ENCODE measurements around the gene IFT22. TPM values are rescaled to one million over a fixed set of nuclear protein-coding genes. Genes with fewer than 3 reads are reported as not detected.
"Not testable (repeated sequence)": the region's sequence is repeated elsewhere in the genome, so short reads cannot be mapped to it uniquely, and the experiment has no call there.

Gene IFT22
- polyA plus RNA-seq, 1 of the 3 experiments (the other 2 are of a cell fraction): 66.7 TPM

- no peak for TF ChIP-seq NFIC (IDR thresholded peaks at IDR 0.05; ENCODE audit: borderline replicate concordance)
- TF ChIP-seq SMC3 (IDR thresholded peaks at IDR 0.05; ENCODE audit: low read depth, low read length): no peak
- TF ChIP-seq, protein P1, sequence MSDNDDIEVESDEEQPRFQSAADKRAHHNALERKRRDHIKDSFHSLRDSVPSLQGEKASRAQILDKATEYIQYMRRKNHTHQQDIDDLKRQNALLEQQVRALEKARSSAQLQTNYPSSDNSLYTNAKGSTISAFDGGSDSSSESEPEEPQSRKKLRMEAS (IDR thresholded peaks at IDR 0.05; ENCODE audit: low read depth): no peak
- TF ChIP-seq PBX3 (IDR thresholded peaks at IDR 0.05): no peak
Observed at GRCh38 chr7:101285171-101285570, 36.4 kb downstream of the IFT22 start (continued).

DNA sequence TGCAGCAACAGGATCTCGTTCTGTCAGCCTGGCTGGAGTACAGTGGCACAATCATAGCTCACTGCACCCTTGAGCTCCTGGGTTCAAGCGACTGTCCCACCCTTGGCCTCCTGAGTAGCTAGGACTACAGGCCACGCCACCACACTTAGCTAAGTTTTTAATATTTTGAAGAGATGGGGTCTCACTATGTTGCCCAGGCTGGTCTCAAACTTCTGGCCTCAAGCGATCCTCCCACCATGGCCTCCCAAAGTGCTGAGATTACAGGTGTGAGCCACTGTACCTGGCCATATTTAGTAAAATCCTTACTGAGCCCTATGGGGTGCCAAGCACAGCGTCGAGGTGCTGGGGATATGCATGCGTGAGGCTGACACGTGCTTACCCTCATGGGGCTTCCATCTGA lies 40.7 kb downstream of the IFT22 start:
- POLR2A ChIA-PET; H3K9me2 ChIP-seq; H3K9ac ChIP-seq; H3F3A ChIP-seq (replicated peaks; ENCODE audit: insufficient read depth); H3K9me3 ChIP-seq; H2AFZ ChIP-seq (ENCODE audit: low read depth); H3K4me3 ChIP-seq (ENCODE audit: low read depth in 2 of 2, low read length in 1 of 2); H3K79me2 ChIP-seq (ENCODE audit: insufficient read depth); H3K4me2 ChIP-seq; H3K27ac ChIP-seq (ENCODE audit: low read depth in 2 of 2, low read length in 1 of 2); H3K36me3 ChIP-seq (replicated peaks in 1 of 2; ENCODE audit: control insufficient read depth in 1 of 2, insufficient read depth in 2 of 2, low read length in 1 of 2); H4K20me1 ChIP-seq (ENCODE audit: insufficient read depth); H3K4me1 ChIP-seq (ENCODE audit: control insufficient read depth in 1 of 2, insufficient read depth in 2 of 2, low read depth in 1 of 2, low read length in 1 of 2); DNase-seq: not testable (repeated sequence)
- WGBS (ENCODE audit: low lambda C conversion rate): 73% methylated on average over 8 of the region's 8 CpGs
- peaks cover 26% of the 10 kb centered on the region for H3K27me3 ChIP-seq (ENCODE audit: insufficient read depth)
- CTCF ChIA-PET: interaction anchor here (1.0 to 4.9 kb wide), 9 partner anchors 11 to 159 kb away, joined by 3 to 68 read pairs (median 30); partner anchors contain the start of gene CLDN15

GRCh38 chr7:101278461-101279292 lies 42.9 kb downstream of the IFT22 start:
- DNase-seq: no peak
- TF ChIP-seq GATA2 (CRISPR knock-in tag; IDR thresholded peaks at IDR 0.05) (no peak), EZH2phosphoT487 (IDR thresholded peaks at IDR 0.05; ENCODE audit: borderline replicate concordance, low read depth) (no peak), RFX5 (IDR thresholded peaks at IDR 0.05; ENCODE audit: low read length) (no peak), TCF12 (IDR thresholded peaks at IDR 0.05) (no peak), NRF1 (IDR thresholded peaks at IDR 0.05; ENCODE audit: low read depth, low read length) (no peak), TEAD4 (IDR thresholded peaks at IDR 0.05; ENCODE audit: borderline replicate concordance, insufficient read depth) (no peak), SIN3A (IDR thresholded peaks at IDR 0.05; ENCODE audit: borderline replicate concordance, low read depth, low read length) (no peak), RAD21 (IDR thresholded peaks at IDR 0.05; ENCODE audit: low read length) (no peak), SMC3 (IDR thresholded peaks at IDR 0.05; ENCODE audit: low read depth, low read length) (no peak), ELF1 (IDR thresholded peaks at IDR 0.05) (no peak), CHD2 (IDR thresholded peaks at IDR 0.05; ENCODE audit: low read length, partially characterized antibody) (no peak), ZBTB33 (IDR thresholded peaks at IDR 0.05; ENCODE audit: borderline replicate concordance, low read depth) (no peak), TAF1 (IDR thresholded peaks at IDR 0.05; ENCODE audit: borderline replicate concordance, low read depth, low read length) (no peak), NFIC (IDR thresholded peaks at IDR 0.05; ENCODE audit: borderline replicate concordance) (no peak)
- TF ChIP-seq, protein P2, sequence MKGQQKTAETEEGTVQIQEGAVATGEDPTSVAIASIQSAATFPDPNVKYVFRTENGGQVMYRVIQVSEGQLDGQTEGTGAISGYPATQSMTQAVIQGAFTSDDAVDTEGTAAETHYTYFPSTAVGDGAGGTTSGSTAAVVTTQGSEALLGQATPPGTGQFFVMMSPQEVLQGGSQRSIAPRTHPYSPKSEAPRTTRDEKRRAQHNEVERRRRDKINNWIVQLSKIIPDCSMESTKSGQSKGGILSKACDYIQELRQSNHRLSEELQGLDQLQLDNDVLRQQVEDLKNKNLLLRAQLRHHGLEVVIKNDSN (IDR thresholded peaks at IDR 0.05; ENCODE audit: borderline replicate concordance, low read depth): no peak
- TF ChIP-seq, protein P3, sequence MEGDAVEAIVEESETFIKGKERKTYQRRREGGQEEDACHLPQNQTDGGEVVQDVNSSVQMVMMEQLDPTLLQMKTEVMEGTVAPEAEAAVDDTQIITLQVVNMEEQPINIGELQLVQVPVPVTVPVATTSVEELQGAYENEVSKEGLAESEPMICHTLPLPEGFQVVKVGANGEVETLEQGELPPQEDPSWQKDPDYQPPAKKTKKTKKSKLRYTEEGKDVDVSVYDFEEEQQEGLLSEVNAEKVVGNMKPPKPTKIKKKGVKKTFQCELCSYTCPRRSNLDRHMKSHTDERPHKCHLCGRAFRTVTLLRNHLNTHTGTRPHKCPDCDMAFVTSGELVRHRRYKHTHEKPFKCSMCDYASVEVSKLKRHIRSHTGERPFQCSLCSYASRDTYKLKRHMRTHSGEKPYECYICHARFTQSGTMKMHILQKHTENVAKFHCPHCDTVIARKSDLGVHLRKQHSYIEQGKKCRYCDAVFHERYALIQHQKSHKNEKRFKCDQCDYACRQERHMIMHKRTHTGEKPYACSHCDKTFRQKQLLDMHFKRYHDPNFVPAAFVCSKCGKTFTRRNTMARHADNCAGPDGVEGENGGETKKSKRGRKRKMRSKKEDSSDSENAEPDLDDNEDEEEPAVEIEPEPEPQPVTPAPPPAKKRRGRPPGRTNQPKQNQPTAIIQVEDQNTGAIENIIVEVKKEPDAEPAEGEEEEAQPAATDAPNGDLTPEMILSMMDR (IDR thresholded peaks at IDR 0.05): no peak
- TF ChIP-seq, protein P1 (IDR thresholded peaks at IDR 0.05; ENCODE audit: low read depth): no peak

More at GRCh38 chr7:101278461-101279292, 42.9 kb downstream of the IFT22 start:
- no peak overlapping the region for H2AFZ ChIP-seq (ENCODE audit: low read depth)
- H3K9me3 ChIP-seq: no peaks in the 10 kb centered on the region
- 48% methylated on average over 24 of the region's 24 CpGs for WGBS (ENCODE audit: low lambda C conversion rate)
- peaks cover 0 to 2% of the 10 kb centered on the region in 2 experiments; a peak in 1 of 4 replicates for H3K4me1 ChIP-seq (ENCODE audit: control insufficient read depth in 1 of 2, insufficient read depth in 2 of 2, low read depth in 1 of 2, low read length in 1 of 2)
- no peak overlapping the region for H3K27ac ChIP-seq (ENCODE audit: low read depth in 2 of 2, low read length in 1 of 2)
- no peaks in the 10 kb centered on the region for H3K79me2 ChIP-seq (ENCODE audit: insufficient read depth)
- H3F3A ChIP-seq (replicated peaks; ENCODE audit: insufficient read depth): no peaks in the 10 kb centered on the region
- H3K4me3 ChIP-seq (ENCODE audit: low read depth in 2 of 2, low read length in 1 of 2): no peak overlapping the region
- H3K9ac ChIP-seq: no peak overlapping the region
- no peaks in the 10 kb centered on the region for H3K9me2 ChIP-seq
- H4K20me1 ChIP-seq (ENCODE audit: insufficient read depth): no peaks in the 10 kb centered on the region
- no peak overlapping the region for H3K4me2 ChIP-seq
- POLR2A ChIA-PET: no interaction called here
- H3K36me3 ChIP-seq (replicated peaks in 1 of 2; ENCODE audit: control insufficient read depth in 1 of 2, insufficient read depth in 2 of 2, low read length in 1 of 2): no peaks in the 10 kb centered on the region
- CTCF ChIA-PET: interaction anchor here (0.7 to 3.7 kb wide), 6 partner anchors 12 to 184 kb away, joined by 3 to 15 read pairs (median 4); partner anchors contain the start of gene FIS1
- H3K27me3 ChIP-seq (ENCODE audit: insufficient read depth): peaks cover 34% of the 10 kb centered on the region

Measured in SK-N-SH (cell line).